ENCODE data around the gene RAB28. TPM values are rescaled to one million over a fixed set of nuclear protein-coding genes. Genes with fewer than 3 reads are reported as not detected.

RAB28 gene
- total RNA-seq, 1 donor from 2014 or later, result 26.9 TPM

DNA sequence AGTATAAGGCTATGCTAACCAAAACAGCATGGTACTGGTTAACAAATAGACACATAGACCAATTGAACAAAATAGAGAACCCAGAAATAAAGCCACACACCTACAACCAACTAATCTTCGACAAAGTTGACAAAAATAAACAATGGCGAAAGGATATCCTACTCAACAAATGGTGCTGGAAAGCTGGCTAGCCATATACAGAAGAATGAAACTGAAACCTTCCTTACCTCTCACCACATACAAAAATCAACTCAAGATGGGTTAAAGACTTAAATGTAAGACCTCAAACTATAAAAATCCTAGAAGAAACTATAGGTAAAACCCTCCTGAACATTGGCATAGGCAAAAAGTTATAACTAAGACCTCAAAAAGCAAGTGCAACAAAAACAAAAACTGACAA is 47.2 kb downstream of the RAB28 start:
- DNase-seq (ENCODE audit: low spot score, unreplicated experiment), result no peak
- Mint-ChIP-seq H3K4me3 (ENCODE audit: low read depth) (no peak overlapping the region), H3K27ac (no peak overlapping the region), H3K36me3 (ENCODE audit: insufficient read depth) (peaks cover 51% of the 10 kb centered on the region), H3K9me3 (ENCODE audit: low read depth) (peaks cover 30% of the 10 kb centered on the region), H3K4me1 (ENCODE audit: low read depth) (peaks cover 19% of the 10 kb centered on the region), H3K27me3 (no peaks in the 10 kb centered on the region)
- TF ChIP-seq, protein P1, sequence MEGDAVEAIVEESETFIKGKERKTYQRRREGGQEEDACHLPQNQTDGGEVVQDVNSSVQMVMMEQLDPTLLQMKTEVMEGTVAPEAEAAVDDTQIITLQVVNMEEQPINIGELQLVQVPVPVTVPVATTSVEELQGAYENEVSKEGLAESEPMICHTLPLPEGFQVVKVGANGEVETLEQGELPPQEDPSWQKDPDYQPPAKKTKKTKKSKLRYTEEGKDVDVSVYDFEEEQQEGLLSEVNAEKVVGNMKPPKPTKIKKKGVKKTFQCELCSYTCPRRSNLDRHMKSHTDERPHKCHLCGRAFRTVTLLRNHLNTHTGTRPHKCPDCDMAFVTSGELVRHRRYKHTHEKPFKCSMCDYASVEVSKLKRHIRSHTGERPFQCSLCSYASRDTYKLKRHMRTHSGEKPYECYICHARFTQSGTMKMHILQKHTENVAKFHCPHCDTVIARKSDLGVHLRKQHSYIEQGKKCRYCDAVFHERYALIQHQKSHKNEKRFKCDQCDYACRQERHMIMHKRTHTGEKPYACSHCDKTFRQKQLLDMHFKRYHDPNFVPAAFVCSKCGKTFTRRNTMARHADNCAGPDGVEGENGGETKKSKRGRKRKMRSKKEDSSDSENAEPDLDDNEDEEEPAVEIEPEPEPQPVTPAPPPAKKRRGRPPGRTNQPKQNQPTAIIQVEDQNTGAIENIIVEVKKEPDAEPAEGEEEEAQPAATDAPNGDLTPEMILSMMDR (IDR thresholded peaks at IDR 0.05; ENCODE audit: unreplicated experiment), result no peak

DNA sequence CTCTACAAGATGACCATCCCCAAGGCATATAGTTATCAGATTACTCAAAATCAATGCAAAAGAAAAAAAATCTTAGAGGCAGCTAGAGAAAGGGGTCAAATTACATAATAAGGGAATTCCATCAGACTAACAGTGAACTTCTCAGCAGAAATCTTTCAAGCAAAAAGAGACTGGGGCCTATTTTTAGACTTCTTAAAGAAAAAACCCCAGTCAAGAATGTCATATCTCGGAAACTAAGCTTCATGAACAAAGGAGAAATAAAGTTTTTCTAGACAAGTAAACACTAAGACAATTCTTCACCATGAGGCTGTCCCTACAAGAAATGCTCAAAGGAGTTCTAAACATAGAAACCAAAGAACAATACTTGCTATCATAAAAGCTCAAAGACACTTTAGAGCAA is 51.7 kb downstream of the RAB28 start:
- peaks cover 30% of the 10 kb centered on the region for H3K4me1 Mint-ChIP-seq (ENCODE audit: low read depth)
- peak overlapping the region; percentile 16 for H3K27ac Mint-ChIP-seq
- peaks cover 32% of the 10 kb centered on the region for H3K9me3 Mint-ChIP-seq (ENCODE audit: low read depth)
- TF ChIP-seq, protein P1 (IDR thresholded peaks at IDR 0.05; ENCODE audit: unreplicated experiment), result no peak
- H3K4me3 Mint-ChIP-seq (ENCODE audit: low read depth), result no peak overlapping the region
- H3K27me3 Mint-ChIP-seq, result no peaks in the 10 kb centered on the region
- peaks cover 35% of the 10 kb centered on the region for H3K36me3 Mint-ChIP-seq (ENCODE audit: insufficient read depth)
- no peak for DNase-seq (ENCODE audit: low spot score, unreplicated experiment)

DNA sequence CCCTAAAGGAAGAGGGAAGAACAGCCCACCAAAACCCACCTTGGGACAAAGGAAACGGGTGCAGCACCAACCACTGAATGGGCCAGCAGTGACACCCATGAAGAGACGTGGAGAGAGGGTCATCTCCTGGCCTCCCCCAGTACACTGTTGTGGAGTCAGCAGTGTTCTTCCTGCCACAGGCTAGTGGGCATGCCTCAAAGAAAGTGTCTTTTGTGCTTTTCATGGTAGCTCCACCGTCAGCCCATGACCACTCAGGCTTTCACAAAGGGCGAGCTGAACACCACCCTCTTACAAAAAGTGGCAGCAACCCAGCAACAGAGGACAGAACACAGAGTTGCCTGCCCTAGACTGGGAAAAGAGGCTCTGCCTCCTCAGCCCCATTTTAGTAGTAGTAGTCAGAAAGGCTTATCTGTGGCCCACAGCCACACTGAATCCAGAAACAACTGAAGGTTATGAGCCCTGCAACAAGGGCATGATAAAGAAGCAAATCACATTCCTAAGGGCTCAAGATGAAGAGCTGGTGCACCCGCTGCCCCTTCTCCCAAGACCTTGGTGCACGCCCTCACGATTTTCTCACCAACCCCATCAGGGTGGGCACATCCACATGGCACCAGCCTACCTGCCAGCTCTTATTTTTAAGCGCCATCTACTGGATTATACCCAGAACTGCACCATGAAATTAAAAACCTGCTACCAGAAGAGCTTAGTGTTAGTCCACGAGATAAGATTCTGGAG is 53.1 kb downstream of the RAB28 start:
- peaks cover 17% of the 10 kb centered on the region for H3K9me3 Mint-ChIP-seq (ENCODE audit: low read depth)
- H3K4me1 Mint-ChIP-seq (ENCODE audit: low read depth), result peaks cover 35% of the 10 kb centered on the region
- H3K36me3 Mint-ChIP-seq (ENCODE audit: insufficient read depth), result peaks cover 20% of the 10 kb centered on the region
- TF ChIP-seq, protein P1 (IDR thresholded peaks at IDR 0.05; ENCODE audit: unreplicated experiment), result peak; percentile 11
- DNase-seq (ENCODE audit: low spot score, unreplicated experiment), result no peak
- no peaks in the 10 kb centered on the region for H3K27me3 Mint-ChIP-seq
- H3K4me3 Mint-ChIP-seq (ENCODE audit: low read depth), result no peak overlapping the region
- H3K27ac Mint-ChIP-seq, result no peak overlapping the region

DNA sequence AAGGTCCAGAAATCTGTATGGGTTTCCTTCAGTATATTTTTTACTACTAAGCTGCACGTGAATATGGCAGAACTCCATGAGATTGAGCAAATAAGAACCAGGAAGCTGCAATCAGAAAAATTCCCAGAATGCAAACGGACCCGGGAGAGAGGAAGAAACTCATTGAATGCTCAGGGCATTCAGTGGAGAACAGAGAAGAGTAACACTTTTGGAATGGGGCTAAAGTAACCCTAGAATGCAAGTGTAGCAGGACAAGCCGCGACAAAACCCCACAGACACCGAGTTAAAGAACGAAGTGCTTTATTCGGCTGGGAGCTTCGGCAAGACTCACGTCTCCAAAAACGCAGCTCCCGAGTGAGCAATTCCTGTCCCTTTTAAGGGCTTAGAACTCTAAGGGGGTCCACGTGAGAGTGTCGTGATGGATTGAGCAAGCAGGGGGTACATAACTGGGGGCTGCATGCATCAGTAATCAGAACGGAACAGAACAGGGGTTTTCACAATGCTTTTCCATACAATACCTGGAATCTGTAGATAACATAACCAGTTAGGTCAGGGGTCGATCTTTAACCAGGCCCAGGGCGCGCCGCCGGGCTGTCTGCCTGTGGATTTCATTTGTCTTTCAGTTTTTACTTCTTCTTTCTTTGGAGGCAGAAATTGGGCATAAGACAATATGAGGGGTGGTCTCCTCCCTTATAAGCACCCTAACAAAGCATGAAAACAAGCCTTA is 56.4 kb downstream of the RAB28 start:
- H3K27ac Mint-ChIP-seq, result peak overlapping the region; percentile 90
- peaks cover 12% of the 10 kb centered on the region for H3K9me3 Mint-ChIP-seq (ENCODE audit: low read depth)
- no peaks in the 10 kb centered on the region for H3K27me3 Mint-ChIP-seq
- peaks cover 22% of the 10 kb centered on the region for H3K36me3 Mint-ChIP-seq (ENCODE audit: insufficient read depth)
- peak overlapping the region; percentile 35 for H3K4me3 Mint-ChIP-seq (ENCODE audit: low read depth)
- peaks cover 37% of the 10 kb centered on the region for H3K4me1 Mint-ChIP-seq (ENCODE audit: low read depth)
- no peak for DNase-seq (ENCODE audit: low spot score, unreplicated experiment)
- TF ChIP-seq, protein P1 (IDR thresholded peaks at IDR 0.05; ENCODE audit: unreplicated experiment), result no peak

DNA sequence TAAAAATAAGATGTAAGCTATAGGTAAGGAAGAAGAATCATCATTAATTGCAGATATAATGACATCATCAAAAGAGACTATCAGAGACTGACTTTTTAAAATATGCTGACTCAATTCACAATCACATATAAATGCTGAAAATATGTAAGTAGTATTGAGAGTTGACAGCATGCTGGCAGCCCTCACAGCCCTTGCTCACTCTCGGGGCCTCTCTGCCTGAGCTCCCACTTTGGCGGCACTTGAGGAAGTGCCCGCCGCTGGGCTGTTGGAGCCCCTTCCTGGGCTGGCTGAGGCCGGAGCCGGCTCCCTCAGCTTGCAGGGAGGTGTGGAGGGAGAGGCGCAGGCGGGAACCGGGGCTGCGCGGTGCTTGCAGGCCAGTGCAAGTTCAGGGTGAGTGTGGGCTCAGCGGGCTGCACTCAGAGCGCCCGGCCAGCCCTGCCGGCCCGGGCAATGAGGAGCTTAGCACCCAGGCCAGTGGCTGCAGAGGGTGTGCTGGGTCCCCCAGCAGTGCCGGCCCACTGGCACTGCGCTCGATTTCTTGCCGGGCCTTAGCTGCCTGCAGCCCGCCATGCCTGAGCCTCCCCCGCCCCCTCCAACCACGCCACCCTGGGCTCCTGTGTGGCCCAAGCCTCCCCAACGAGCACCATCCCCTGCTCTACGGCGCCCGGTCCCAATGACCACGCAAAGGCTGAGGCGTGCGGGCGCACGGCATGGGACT is 68.9 kb downstream of the RAB28 start:
- no peak for DNase-seq (ENCODE audit: low spot score, unreplicated experiment)

More for the DNA sequence above, 68.9 kb downstream of the RAB28 start:
- TF ChIP-seq, protein P1 (IDR thresholded peaks at IDR 0.05; ENCODE audit: unreplicated experiment), result no peak
- Mint-ChIP-seq H3K4me3 (ENCODE audit: low read depth) (no peak overlapping the region), H3K4me1 (ENCODE audit: low read depth) (peaks cover 14% of the 10 kb centered on the region), H3K9me3 (ENCODE audit: low read depth) (peaks cover 31% of the 10 kb centered on the region), H3K36me3 (ENCODE audit: insufficient read depth) (peaks cover 35% of the 10 kb centered on the region), H3K27ac (no peak overlapping the region), H3K27me3 (no peaks in the 10 kb centered on the region)
